HG03378 (cell line): ENCODE data around the gene ADAMTSL4.

Source experiments
- ATAC-seq: cut with Tn5 transposase; IDR thresholded peaks from one replicate; pipeline ENCODE4 v1.9.1; 2021; ENCODE audit warnings: mild to moderate bottlenecking, moderate library complexity; ENCODE audit not compliant: unreplicated experiment

ADAMTSL4 gene

GRCh38 chr1:150548632-150549495 is at the start of gene ADAMTSL4:
TSS of gene ADAMTSL4 (plus strand) at chr1:150549408. CDS start at chr1:150552289, 2,881 bp downstream.
- no peak for ATAC-seq

DNA sequence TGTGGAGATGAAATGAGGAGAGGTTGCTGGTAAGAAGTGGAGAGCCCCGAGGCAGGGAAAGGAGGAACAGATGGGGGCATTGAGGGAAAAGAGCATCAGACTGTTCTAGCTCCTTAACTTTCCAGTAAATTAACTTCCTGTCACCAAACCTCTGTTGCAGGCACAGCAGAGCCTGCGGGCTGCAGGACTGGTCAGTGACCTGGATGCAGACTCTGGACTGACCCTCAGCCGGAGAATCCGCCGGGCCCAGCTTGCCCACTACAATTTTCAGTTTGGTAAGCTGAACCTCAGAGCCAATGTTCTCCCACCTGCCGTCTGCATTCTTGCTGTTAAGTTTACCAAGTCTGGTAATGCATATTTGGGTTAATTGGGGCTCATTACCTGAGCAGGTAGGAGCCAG is 43.8 kb upstream of the ADAMTSL4 start:
- ATAC-seq = no peak

DNA sequence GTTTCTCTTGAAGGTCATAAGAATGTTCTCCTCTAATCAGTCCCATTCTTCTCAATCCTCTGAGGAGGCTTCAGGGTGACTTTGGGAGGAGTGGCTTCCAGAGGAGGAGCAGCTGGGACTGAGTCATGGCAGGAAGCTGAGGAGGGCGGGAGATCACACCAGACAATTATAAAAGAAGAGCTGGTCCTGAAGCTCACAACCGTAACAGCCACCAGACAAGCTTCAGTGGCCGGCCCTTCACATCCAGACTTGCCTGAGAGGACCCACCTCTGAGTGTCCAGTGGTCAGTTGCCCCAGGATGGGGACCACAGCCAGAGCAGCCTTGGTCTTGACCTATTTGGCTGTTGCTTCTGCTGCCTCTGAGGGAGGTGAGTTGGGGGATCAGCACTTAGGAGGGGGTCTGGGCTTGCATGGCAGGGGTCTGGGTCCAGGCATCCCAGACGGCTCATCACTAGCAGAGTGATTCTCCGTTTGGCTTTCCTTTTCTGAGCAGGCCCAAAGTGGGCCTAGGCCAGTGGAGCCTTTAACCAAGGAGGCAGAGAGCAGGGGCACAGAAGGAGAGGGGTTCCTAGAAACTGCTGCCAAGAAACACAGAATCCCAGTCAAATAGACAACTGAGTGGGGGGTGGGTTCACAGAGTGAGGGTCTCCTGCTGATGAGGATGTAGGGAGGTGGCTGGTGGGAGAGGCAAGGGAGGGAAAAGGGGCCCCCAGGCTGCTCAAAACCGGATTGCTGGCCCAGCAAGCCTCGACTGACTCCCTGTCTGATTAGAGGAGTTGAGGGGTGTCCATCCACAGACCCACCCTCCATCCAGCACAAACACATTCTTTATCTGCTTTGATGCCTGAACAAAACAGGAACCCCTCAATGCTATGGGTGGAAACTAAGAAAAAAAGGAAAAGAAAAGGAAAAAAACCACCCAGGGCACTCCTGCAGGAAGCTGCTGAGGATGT is 41.0 kb upstream of the ADAMTSL4 start, which contains the start of gene ECM1:
Gene ECM1 (plus strand): TSS at position 198 of the 953 bp plus-strand sequence. CDS start 101 bp downstream, at position 299.
- ATAC-seq = no peak

GRCh38 chr1:150508982-150509381 is 40.2 kb upstream of the ADAMTSL4 start:
- no peak for ATAC-seq

- ATAC-seq = no peak
Measured at GRCh38 chr1:150511551-150511950, 37.7 kb upstream of the ADAMTSL4 start.

- ATAC-seq = no peak
Measured at GRCh38 chr1:150511985-150512660, 37.1 kb upstream of the ADAMTSL4 start.

- ATAC-seq = no peak
Measured at GRCh38 chr1:150512846-150513245, 36.4 kb upstream of the ADAMTSL4 start.

DNA sequence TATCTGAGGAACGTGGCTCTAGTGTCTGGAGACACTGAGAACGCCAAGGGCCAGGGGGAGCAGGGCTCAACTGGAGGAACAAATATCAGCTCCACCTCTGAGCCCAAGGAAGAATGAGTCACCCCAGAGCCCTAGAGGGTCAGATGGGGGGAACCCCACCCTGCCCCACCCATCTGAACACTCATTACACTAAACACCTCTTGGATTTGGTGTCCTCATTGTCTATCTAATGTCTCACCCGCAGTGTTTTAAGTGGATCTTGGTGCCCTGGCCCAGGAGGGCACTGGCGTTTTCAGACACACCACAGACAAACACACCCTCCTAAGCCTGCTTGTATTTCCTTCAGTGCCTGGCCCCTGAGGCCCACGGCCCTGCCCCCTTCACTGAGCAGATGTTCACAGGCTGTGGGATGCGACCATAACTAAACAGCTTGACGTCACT is 35.8 kb upstream of the ADAMTSL4 start:
- ATAC-seq = no peak

GRCh38 chr1:150514260-150514659 is 34.9 kb upstream of the ADAMTSL4 start:
- ATAC-seq = no peak

DNA sequence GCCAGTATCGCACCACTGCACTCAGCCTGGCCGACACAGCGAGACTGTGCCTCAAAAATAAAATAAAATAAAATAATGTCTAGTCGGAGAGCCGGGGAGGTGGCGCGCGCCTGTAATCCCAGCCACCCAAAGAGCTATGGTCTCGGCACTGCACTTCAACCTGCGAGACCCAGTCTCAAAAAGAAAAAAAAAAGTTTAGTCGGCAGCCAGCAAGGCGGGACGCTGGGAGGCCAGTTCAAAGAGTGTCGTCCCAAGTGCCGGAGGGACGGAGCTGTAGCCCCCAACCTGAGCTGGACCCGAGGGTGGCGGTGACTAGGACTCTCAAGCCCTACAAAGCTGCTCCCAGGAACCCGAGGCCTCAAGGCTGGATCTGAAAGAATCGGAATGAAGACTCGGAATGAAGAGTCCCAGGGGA is 34.3 kb upstream of the ADAMTSL4 start:
- ATAC-seq = no peak

DNA sequence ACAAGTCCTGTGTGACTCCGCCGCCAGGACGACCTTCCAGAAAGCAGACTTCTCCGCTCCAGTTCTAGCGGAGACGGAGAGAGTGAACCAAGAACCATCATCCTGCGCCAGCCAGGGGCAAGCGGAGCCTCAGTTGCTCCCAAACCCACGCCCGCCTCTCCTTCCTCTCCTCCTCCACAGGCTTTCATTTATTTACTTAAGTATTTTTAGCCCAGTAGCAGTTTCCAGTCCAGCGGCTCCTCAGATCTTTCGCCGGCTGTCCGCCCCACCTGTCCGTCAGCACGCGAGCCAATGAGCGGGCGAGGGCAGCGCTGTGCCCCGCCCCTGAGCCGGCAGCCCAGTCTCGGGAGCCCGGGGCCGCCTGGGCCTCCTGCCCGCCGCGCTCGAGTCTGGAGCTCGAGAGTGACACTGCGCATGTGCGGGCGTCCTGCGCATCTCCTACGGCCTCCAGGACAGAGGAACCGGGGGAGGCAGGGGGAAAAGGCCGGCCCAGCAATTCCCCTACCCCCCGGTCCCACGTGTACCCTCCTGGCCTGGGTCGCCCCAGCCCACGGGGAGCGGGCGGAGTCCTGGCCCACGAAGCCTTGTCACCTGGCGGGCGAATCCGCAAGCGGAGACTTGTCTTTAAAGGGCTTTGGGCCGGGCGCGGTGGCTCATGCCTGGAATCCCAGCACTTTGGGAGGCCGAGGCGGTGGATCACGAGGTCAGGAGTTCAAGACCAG is 33.7 kb upstream of the ADAMTSL4 start, which contains the start of gene FALEC:
Gene FALEC (plus strand): TSS at position 425 of the 722 bp plus-strand sequence.
- peak; percentile 84 for ATAC-seq

DNA sequence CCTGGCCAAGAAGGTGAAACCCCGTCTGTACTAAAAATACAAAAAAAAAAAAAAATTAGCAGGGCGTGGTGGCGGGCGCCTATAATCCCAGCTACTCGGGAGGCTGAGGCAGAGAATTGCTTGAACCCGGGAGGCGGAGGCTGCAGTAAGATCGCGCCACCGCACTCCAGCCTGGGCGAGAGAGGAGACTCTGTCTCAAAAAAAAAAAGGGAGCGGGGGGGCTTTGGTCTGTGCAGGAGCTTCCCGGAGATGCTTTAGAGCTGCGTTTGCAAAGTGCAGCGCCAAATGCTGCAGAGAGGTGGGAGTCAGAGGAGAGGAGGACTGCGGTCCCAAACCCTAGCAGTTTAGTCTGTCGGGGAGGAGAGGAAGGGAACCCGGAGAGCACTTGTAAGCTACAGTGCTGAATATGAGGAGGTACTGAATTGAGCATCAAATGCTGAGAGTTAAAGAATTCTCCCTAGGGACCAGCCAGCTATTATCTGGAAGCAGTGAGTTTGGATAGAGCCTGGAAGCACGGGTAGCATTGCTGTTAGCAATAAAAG is 33.1 kb upstream of the ADAMTSL4 start:
- ATAC-seq = no peak

- ATAC-seq = no peak
Measured at GRCh38 chr1:150516616-150517015, 32.6 kb upstream of the ADAMTSL4 start.

DNA sequence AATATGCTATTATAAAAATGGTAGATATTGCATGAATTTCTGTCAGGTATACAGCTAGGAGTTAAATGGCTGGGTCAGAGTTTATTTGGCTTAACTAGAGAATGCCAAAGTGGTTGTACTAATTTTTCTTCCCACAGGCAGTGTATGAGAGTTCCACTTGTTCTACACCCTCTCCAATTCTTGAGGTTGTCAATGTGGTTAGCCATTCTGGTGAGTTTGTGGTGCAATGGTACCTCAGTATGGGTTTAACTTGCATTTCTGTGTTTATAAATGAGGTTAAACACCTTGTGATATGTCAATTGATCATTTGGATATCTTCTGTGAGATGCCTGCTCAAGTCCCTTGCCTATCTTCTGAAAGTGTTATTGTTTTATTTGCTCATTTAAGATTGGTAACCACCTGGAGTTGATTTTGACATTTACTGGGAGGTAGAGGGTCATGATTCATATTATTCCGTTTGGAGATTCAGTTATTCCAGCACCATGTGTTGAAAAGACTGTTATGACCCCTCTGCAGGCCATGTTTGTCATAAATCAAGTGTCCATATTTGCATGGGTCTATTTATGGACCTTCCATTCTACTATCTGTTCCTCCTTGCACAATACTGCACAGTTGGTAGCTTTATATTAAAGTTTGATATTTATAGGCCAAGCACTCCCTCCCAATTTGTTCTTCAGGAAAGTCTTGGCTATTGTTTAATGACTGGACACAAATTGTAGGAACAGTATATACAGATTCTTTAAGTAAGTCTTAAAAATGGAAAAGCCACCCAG is 27.8 kb upstream of the ADAMTSL4 start:
- ATAC-seq = no peak

DNA sequence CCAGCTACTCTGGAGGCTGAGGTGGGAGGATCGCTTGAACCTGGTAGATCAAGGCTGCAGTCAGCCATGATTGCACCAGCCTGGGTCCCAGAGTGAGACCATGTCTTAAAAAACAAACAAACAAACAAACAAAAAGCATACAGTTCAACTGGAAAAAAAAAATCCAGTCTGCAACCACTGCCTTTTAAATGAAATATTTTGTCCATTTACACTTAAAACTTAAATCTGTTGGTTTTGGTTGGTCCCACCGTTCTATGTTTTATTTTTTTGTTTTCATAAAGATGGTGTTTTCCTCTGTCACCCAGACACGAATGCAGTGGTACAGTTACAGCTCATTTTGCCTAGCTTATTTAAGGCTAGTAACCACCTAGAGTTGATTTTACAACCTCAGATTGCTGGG is 23.9 kb upstream of the ADAMTSL4 start:
- ATAC-seq = no peak

- ATAC-seq = no peak
Measured at GRCh38 chr1:150528196-150528595, 21.0 kb upstream of the ADAMTSL4 start.

GRCh38 chr1:150529017-150529416 is 20.2 kb upstream of the ADAMTSL4 start:
- no peak for ATAC-seq

- no peak for ATAC-seq
Measured at GRCh38 chr1:150530491-150531159, 18.6 kb upstream of the ADAMTSL4 start.
